Adrenal gland (tissue), 5 donors: ENCODE results near the gene SMURF1.

Source experiments
- POLR2A ChIP-seq, 2 donors: fragments of 450-650 bp; IDR thresholded peaks; one replicate each; pipeline ENCODE4 v1.6.1; 2017; ENCODE audit warnings: antibody characterized with exemption in 2 of 2, mild to moderate bottlenecking in 2 of 2, moderate library complexity in 1 of 2
- TF ChIP-seq, protein P1 (sequence below), 6 experiments: fragments of 450-650 bp in 4 of 6; fragments of 200-600 bp in 2 of 6; sonication (generic) in 1 of 6; IDR thresholded peaks; 1 replicate in 5 of 6; 2 replicates in 1 of 6; pipeline versions ENCODE4 v1.5.1 to v1.8.0; 2016 to 2021; ENCODE audit warnings: antibody characterized with exemption in 6 of 6, mild to moderate bottlenecking in 2 of 6, moderate library complexity in 1 of 6
- donor health status: DM: no; HTN: no; CAD: no.

DNA sequence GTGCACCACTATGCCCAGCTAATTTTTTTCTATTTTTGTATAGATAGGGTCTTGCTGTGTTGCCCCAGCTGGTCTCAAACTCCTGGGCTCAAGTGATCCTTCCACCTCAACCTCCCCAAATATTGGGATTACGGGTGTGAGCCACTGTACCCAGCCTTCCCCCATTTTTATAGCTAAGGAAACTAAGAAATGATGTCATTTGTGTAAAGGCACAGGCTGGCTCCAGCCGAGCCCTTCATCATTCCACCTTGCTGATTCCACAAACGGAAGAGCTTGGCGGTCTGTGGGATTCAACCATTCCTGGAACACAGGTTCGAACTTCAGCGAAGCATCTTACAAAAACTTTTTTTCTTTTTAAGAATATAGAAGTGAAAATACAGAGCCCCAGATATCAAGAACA lies 14.4 kb downstream of the SMURF1 start:
- TF ChIP-seq, protein P1, sequence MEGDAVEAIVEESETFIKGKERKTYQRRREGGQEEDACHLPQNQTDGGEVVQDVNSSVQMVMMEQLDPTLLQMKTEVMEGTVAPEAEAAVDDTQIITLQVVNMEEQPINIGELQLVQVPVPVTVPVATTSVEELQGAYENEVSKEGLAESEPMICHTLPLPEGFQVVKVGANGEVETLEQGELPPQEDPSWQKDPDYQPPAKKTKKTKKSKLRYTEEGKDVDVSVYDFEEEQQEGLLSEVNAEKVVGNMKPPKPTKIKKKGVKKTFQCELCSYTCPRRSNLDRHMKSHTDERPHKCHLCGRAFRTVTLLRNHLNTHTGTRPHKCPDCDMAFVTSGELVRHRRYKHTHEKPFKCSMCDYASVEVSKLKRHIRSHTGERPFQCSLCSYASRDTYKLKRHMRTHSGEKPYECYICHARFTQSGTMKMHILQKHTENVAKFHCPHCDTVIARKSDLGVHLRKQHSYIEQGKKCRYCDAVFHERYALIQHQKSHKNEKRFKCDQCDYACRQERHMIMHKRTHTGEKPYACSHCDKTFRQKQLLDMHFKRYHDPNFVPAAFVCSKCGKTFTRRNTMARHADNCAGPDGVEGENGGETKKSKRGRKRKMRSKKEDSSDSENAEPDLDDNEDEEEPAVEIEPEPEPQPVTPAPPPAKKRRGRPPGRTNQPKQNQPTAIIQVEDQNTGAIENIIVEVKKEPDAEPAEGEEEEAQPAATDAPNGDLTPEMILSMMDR (IDR thresholded peaks at IDR 0.05), result no peak
- TF ChIP-seq POLR2A (IDR thresholded peaks at IDR 0.05), result no peak
